IPS-18c (cell line): ENCODE data around the gene C5orf52.
"Not testable (repeated sequence)": the region's sequence is repeated elsewhere in the genome, so short reads cannot be mapped to it uniquely, and the experiment has no call there.

Experiments used
- H3K4me3 ChIP-seq: 2 replicates; pipeline ENCODE4 v1.7.0; 2013; ENCODE audit warnings: low read depth, mild to moderate bottlenecking, low read length, moderate library complexity; ENCODE audit not compliant: insufficient read depth
- H3K9me3 ChIP-seq: one replicate; pipeline ENCODE4 v1.6.1; 2013; ENCODE audit warnings: mild to moderate bottlenecking, low read length, moderate library complexity; ENCODE audit not compliant: control insufficient read depth, insufficient read depth

Gene C5orf52

GRCh38 chr5:157709346-157709745, 38.0 kb downstream of the C5orf52 start:
- Histone ChIP-seq H3K4me3 (no peak overlapping the region), H3K9me3 (no peaks in the 10 kb centered on the region)

- Histone ChIP-seq H3K9me3 (no peaks in the 10 kb centered on the region), H3K4me3 (no peak overlapping the region)
Observed at GRCh38 chr5:157710431-157710830, 39.1 kb downstream of the C5orf52 start.

GRCh38 chr5:157710882-157711281, 39.5 kb downstream of the C5orf52 start:
- Histone ChIP-seq H3K4me3 (no peak overlapping the region), H3K9me3 (no peaks in the 10 kb centered on the region)

GRCh38 chr5:157713830-157714595, 42.7 kb downstream of the C5orf52 start:
- Histone ChIP-seq H3K9me3 (no peaks in the 10 kb centered on the region), H3K4me3 (no peak overlapping the region)

GRCh38 chr5:157714596-157714864, 43.2 kb downstream of the C5orf52 start:
- Histone ChIP-seq H3K9me3 (no peaks in the 10 kb centered on the region), H3K4me3 (no peak overlapping the region)

GRCh38 chr5:157718519-157718918, 47.2 kb downstream of the C5orf52 start:
- no peak overlapping the region for H3K4me3 ChIP-seq
- no peaks in the 10 kb centered on the region for H3K9me3 ChIP-seq

- H3K9me3 ChIP-seq: no peaks in the 10 kb centered on the region
- H3K4me3 ChIP-seq: no peak overlapping the region
Observed at GRCh38 chr5:157719245-157719644, 47.9 kb downstream of the C5orf52 start.

GRCh38 chr5:157721159-157721558, 49.8 kb downstream of the C5orf52 start:
- Histone ChIP-seq H3K9me3 (no peaks in the 10 kb centered on the region), H3K4me3 (no peak overlapping the region)

- H3K4me3 ChIP-seq, H3K9me3 ChIP-seq: not testable (repeated sequence)
Observed at GRCh38 chr5:157722895-157723294, 51.6 kb downstream of the C5orf52 start.

- not testable (repeated sequence) for H3K9me3 ChIP-seq, H3K4me3 ChIP-seq
Observed at GRCh38 chr5:157726607-157727006, 55.3 kb downstream of the C5orf52 start.

GRCh38 chr5:157727858-157728257, 56.5 kb downstream of the C5orf52 start:
- H3K9me3 ChIP-seq, H3K4me3 ChIP-seq: not testable (repeated sequence)
